AG09309 (cell line): ENCODE results near the gene TEX264.

ENCODE experiments used
- DNase-seq: peaks from one replicate; pipeline ENCODE4 v3.0.0-alpha.2; 2010; ENCODE audit warnings: low read depth
- H3K4me3 ChIP-seq: 2 replicates; pipeline ENCODE4 v1.5.1; 2011; ENCODE audit warnings: mild to moderate bottlenecking, low read depth, low read length, moderate library complexity; ENCODE audit not compliant: control insufficient read depth
- CTCF ChIP-seq: IDR thresholded peaks from 2 replicates; pipeline ENCODE4 v1.5.1; 2011; ENCODE audit warnings: mild to moderate bottlenecking, low read depth, low read length, inconsistent platforms; ENCODE audit not compliant: insufficient read depth, control insufficient read depth; ENCODE audit errors: missing control alignments

The TEX264 gene

GRCh38 chr3:51680196-51680595, 9.1 kb downstream of the TEX264 start:
- DNase-seq = no peak
- no peak overlapping the region for H3K4me3 ChIP-seq
- no peak for TF ChIP-seq CTCF

GRCh38 chr3:51680663-51681230, 9.7 kb downstream of the TEX264 start:
- H3K4me3 ChIP-seq = no peak overlapping the region
- DNase-seq = no peak
- TF ChIP-seq CTCF = no peak

GRCh38 chr3:51681453-51681852, 10.4 kb downstream of the TEX264 start:
- H3K4me3 ChIP-seq = no peak overlapping the region
- no peak for DNase-seq

GRCh38 chr3:51682079-51682478, 11.0 kb downstream of the TEX264 start:
- H3K4me3 ChIP-seq = no peak overlapping the region
- peak; percentile 69 for DNase-seq
- TF ChIP-seq CTCF = peak; percentile 87

More at GRCh38 chr3:51681453-51681852, 10.4 kb downstream of the TEX264 start:
- no peak for TF ChIP-seq CTCF

GRCh38 chr3:51682526-51682925, 11.5 kb downstream of the TEX264 start:
- TF ChIP-seq CTCF = no peak
- no peak for DNase-seq
- no peak overlapping the region for H3K4me3 ChIP-seq

- TF ChIP-seq CTCF = no peak
- DNase-seq = no peak
- H3K4me3 ChIP-seq = no peak overlapping the region
These were observed 12.5 kb downstream of the TEX264 start for GRCh38 chr3:51683566-51683965.

- H3K4me3 ChIP-seq = no peak overlapping the region
- DNase-seq = no peak
- TF ChIP-seq CTCF = no peak
These were observed 14.1 kb downstream of the TEX264 start for GRCh38 chr3:51684971-51685751.
